Gastrocnemius medialis (tissue), 4 donors: ENCODE data around the gene DMAC2L.

Experiments
- POLR2A ChIP-seq, 2 donors: fragments of 450-650 bp; IDR thresholded peaks; one replicate each; pipeline ENCODE4 v1.6.1; 2017; ENCODE audit warnings: antibody characterized with exemption in 2 of 2, mild to moderate bottlenecking in 2 of 2, moderate library complexity in 2 of 2
- TF ChIP-seq, protein P1 (sequence below), 5 experiments: fragments of 450-650 bp in 3 of 5; fragments of 200-600 bp in 2 of 5; sonication (generic) in 2 of 5; IDR thresholded peaks in 4 of 5; conservative IDR thresholded peaks in 1 of 5; 1 replicate in 4 of 5; 2 replicates in 1 of 5; pipeline ENCODE4 v1.5.1; 2016 to 2019; ENCODE audit warnings: antibody characterized with exemption in 5 of 5, mild to moderate bottlenecking in 3 of 5, moderate library complexity in 3 of 5

DNA sequence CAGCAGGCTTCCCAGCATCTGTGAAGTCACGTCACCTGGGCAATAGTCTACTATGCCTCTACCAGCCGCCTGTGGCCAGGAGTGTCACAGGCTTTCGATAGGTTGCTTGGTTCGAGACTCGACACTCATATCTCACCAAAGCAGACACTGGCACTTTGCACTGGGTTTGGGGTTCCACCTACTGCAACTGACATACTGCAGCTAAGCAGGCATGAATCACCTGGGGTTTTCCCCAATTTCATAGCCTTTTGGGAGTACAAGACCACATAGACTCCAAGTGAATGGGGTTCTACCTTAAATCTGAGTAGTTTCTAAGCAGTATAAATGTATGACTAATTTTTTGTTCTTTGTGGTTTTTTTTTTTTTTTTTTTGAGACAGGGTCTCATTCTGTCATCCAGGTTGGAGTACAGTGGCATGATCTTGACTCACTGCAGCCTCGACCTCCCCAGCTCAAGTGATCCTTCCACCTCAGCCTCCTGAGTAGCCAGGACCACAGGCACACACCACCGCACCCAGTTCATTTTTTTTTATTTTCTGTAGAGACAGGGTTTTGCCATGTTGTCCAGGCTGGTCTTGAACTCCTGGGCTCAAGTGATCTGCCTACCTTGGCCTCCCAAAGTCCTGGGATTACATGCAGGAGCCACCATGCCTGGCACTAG, 32.1 kb downstream of the DMAC2L start:
- TF ChIP-seq, protein P1, sequence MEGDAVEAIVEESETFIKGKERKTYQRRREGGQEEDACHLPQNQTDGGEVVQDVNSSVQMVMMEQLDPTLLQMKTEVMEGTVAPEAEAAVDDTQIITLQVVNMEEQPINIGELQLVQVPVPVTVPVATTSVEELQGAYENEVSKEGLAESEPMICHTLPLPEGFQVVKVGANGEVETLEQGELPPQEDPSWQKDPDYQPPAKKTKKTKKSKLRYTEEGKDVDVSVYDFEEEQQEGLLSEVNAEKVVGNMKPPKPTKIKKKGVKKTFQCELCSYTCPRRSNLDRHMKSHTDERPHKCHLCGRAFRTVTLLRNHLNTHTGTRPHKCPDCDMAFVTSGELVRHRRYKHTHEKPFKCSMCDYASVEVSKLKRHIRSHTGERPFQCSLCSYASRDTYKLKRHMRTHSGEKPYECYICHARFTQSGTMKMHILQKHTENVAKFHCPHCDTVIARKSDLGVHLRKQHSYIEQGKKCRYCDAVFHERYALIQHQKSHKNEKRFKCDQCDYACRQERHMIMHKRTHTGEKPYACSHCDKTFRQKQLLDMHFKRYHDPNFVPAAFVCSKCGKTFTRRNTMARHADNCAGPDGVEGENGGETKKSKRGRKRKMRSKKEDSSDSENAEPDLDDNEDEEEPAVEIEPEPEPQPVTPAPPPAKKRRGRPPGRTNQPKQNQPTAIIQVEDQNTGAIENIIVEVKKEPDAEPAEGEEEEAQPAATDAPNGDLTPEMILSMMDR (IDR thresholded peaks at IDR 0.05 in 4 of 5, conservative IDR thresholded peaks at IDR 0.05 in 1 of 5), result no peak
- TF ChIP-seq POLR2A (IDR thresholded peaks at IDR 0.05), result no peak
